Keratinocyte (primary cell): ENCODE data around the gene HMX3.

Experiments
- CTCF ChIP-seq, 3 experiments: IDR thresholded peaks in 1 of 3; conservative IDR thresholded peaks in 1 of 3; optimal IDR thresholded peaks in 1 of 3; 2 replicates in 2 of 3; 3 replicates in 1 of 3; pipeline versions ENCODE3 to v1.5.1; 2011; ENCODE audit warnings: low read length in 3 of 3, mild to moderate bottlenecking in 3 of 3, moderate library complexity in 2 of 3, control low read depth in 1 of 3, inconsistent platforms in 1 of 3; ENCODE audit not compliant: insufficient read depth in 2 of 3; ENCODE audit errors: extremely low read depth in 1 of 3
- EZH2 ChIP-seq: IDR thresholded peaks from one replicate; pipeline ENCODE4 v1.6.1; 2012; ENCODE audit warnings: inconsistent platforms, mild to moderate bottlenecking, low read length, moderate library complexity

- TF ChIP-seq EZH2 (no peak), CTCF (optimal IDR thresholded peaks at IDR 0.05 in 1 of 3, IDR thresholded peaks at IDR 0.05 in 1 of 3, conservative IDR thresholded peaks at IDR 0.05 in 1 of 3; ENCODE audit: extremely low read depth in 1 of 3, insufficient read depth in 2 of 3, low read length in 3 of 3) (no peak)
Observed at GRCh38 chr10:123154711-123155505, 19.1 kb downstream of the HMX3 start.
